ENCODE results near the gene GPC5.
"Not testable (repeated sequence)": the region's sequence is repeated elsewhere in the genome, so short reads cannot be mapped to it uniquely, and the experiment has no call there.

The GPC5 gene

DNA sequence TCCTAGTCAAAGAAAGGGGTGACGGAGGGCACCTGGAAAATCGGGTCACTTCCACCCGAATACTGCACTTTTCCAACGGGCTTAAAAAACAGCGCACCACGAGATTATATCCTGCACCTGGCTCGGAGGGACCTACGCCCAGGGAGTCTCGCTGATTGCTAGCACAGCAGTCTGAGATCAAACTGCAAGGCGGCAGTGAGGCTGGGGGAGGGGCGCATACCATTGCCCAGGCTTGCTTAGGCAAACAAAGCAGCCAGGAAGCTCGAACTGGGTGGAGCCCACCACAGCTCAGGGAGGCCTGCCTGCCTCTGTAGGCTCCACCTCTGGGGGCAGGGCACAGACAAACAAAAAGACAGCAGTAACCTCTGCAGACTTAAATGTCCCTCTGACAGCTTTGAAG lies 1354.3 kb downstream of the GPC5 start:
- DNase-seq (ENCODE audit: low spot score) = not testable (repeated sequence)

GRCh38 chr13:92761710-92762109 lies 1363.3 kb downstream of the GPC5 start:
- no peak for DNase-seq (ENCODE audit: low spot score)

DNA sequence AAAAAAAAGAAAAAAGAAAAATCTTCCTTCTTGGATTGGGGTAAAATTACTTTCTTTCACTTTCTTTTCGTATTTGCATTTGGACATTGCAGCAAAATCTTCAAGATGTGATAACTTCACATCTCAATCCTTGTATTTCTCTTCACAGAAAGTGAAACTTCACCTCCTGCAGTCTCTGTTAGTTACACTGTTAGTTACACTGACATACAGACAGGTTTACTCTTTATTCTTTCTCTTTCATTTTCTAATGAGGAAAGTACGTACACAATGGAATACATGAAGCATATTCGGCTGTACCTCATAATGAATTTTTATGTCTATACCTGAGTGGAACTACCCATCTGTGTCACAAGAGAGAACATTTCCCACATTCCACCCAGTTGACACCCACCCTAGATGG lies 1369.0 kb downstream of the GPC5 start:
- no peak for DNase-seq (ENCODE audit: low spot score)

GRCh38 chr13:92768602-92769001 lies 1370.2 kb downstream of the GPC5 start:
- no peak for DNase-seq (ENCODE audit: low spot score)

GRCh38 chr13:92769046-92769445 lies 1370.6 kb downstream of the GPC5 start:
- DNase-seq (ENCODE audit: low spot score) = no peak

DNA sequence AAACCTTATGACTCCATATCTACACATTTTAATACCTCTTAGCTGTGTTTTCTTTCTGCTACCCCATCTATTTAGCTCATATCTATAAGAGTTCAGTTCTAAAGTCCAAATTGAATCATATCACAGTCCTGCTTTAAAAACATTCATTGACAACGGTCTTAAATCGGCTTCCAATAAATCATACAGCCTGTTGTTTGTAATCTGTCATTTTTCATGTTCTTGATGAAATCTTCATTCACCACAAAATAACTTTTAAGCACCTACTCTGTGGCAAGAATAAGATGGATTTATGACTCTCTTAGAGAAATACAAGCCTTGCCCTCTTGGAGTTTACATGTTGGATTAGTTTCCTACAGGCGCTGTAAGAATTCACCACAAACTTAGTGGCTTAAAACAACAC lies 1377.2 kb downstream of the GPC5 start:
- no peak for DNase-seq (ENCODE audit: low spot score)

- no peak for DNase-seq (ENCODE audit: low spot score)
Observed at GRCh38 chr13:92781965-92782690, 1383.7 kb downstream of the GPC5 start.

- DNase-seq (ENCODE audit: low spot score) = peak; percentile 40
Observed at GRCh38 chr13:92802776-92803175, 1404.4 kb downstream of the GPC5 start.

DNA sequence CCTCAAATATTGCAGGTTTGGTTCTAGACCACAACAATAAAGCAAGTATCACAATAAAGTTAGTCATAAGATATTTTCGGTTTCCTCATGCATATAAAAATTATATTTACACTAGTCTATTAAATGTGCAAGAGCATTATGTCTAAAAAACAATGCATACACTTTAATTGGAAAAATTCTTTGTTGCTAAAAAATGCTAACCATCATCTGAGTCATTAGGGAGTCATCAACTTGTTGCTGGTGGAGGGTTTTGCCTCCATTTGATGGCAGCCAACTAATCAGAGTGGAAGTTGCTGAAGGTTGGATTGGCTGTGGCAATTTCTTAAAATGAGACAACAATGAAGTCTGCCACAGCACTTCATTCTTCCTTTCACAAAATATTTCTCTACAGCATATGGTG lies 1405.9 kb downstream of the GPC5 start:
- peak; percentile 54 for DNase-seq (ENCODE audit: low spot score)

DNA sequence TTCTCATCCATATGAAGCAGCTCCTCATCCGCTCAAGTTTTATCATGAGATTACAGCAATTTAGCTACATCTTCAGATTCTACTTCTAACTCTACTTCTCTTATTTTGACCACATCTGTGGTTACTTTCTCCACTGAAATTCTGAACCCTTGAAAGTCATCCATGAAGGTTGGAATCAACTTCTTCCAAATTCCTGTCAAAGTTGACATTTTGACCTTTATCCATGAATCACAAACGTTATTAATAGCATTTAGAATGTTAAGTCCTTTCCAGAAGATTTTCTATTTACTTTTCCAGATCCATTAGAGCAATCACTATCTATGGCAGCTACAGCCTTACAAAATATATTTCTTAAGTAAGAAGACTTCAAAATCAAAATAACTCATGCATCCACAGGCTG lies 1406.5 kb downstream of the GPC5 start:
- DNase-seq (ENCODE audit: low spot score) = peak; percentile 7

GRCh38 chr13:92805766-92806165 lies 1407.3 kb downstream of the GPC5 start:
- no peak for DNase-seq (ENCODE audit: low spot score)

- DNase-seq (ENCODE audit: low spot score) = peak; percentile 73
Observed at GRCh38 chr13:92806215-92806614, 1407.8 kb downstream of the GPC5 start.

- no peak for DNase-seq (ENCODE audit: low spot score)
Observed at GRCh38 chr13:92807353-92807752, 1408.9 kb downstream of the GPC5 start.

DNA sequence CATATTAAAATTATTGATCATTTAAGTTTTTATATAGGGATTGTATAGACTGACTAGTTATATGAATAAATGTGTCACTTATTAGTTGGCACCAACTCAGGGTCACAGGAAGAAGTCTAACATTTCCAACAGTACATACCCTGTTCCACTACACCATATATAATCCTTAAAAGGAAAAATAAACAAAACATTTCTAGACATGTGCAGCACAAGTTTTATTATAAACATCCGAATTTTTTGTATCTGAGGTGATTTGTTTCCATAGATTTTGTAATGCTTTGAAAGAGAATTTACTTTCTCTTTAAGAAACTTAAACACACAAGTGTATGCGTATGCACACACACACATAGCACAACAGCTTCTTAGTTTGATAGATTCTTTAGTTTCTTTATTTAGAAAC lies 1409.5 kb downstream of the GPC5 start:
- no peak for DNase-seq (ENCODE audit: low spot score)

DNA sequence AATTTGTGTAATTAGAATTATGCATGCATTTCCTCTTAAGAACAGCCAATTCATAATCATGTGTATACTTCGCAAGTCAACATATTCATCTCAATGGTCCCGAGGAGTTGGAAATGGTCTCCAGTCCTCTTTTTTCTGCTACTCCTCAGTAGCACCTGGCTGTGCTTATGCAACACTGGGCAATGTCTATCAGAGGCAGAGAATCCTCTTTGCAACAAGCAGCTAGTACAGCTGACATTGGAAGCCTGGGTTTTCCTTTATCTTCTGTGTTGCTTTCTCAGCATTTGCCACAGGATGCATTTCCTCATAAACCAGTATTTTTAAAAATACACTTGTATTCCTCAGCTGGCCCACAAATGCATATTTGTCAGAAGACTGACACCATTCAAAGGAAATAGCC lies 1422.9 kb downstream of the GPC5 start:
- no peak for DNase-seq (ENCODE audit: low spot score)

- DNase-seq (ENCODE audit: low spot score) = no peak
Observed at GRCh38 chr13:92823059-92823458, 1424.6 kb downstream of the GPC5 start.

DNA sequence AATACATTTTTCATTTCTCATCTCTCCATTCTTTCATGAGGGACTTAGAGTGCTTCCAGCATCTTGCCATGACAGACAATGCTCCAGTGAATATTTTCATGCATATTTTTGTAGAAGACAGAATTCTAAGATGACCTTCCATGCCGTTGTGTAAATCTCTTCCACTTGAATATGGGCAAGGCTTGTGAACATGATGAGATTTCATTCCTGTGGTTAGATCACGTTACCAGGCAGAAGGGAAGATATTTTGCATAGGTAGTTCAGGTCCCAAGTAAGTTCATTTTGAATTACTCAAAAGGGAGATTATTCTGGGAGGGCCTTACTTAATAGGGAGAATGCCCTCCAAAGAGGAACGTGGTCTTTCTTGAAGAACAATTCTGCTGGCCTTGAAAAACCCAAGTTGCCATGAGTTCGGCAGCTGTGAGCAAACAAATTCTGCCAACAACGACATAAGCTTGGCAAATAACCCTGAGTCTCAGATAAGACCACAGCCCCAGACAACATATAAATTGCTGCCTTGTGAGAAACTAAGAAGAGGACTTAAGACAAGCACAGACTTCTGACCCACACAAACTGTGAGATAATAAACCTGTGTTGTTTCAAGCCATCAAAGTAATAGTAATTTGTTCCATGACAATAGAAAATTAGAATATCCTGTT lies 1427.6 kb downstream of the GPC5 start:
- no peak for DNase-seq (ENCODE audit: low spot score)

- no peak for DNase-seq (ENCODE audit: low spot score)
Observed at GRCh38 chr13:92827503-92827902, 1429.1 kb downstream of the GPC5 start.

DNA sequence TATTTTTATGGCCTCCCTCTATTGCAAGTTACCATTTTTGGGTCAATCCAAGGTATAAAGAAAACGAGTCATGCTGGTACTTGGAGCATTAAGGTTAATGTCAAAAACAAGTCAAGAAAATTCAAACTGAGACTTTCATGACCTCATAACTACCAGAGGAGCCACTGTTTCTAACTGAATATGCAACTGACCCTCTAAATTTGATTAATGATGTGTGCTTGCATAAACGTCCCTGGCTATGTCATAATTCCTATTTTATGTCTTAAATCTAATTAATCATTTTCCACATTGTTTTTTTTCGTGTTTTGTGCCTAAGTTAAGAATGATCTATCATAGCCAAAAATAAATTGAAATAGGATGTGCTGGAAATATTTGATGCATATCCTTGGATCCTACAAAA lies 1431.5 kb downstream of the GPC5 start:
- DNase-seq (ENCODE audit: low spot score) = no peak

- no peak for DNase-seq (ENCODE audit: low spot score)
Observed at GRCh38 chr13:92830821-92831220, 1432.4 kb downstream of the GPC5 start.

DNA sequence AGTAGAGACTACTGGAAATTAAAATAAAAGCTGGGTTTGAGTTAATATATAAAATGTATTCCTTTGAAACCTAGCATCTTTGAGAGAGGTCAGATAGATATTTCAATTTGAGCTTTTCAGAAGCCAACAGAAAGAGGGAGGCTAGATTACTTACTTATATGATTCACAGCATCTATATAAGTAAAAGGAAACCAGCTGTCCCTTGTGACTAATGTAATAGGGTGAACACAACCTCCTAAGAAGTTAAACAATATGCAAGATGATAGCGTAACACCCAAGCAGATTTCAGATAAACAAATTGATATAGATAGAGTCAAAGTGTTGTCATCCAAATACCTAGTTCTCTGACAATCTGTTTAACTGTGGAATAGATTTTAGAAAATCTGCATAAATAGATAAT lies 1434.7 kb downstream of the GPC5 start:
- DNase-seq (ENCODE audit: low spot score) = no peak

DNA sequence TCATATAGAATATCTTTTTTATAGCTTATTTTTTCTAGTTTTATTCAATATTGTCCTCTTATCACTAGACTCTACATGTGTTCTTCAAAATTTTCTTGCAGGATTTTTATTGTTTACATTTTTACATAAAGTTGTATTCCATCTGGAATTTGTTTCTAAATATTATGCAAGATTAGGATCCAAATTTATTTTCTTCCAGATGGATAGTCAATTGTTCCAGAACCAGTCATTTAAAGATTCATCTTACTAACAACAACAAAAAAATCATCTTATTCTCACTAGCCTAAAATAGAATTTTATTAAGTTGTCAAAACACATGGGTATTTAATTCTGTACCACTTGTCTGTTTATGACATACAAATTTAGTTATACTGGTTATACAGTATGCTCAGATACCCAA lies 1437.8 kb downstream of the GPC5 start:
- DNase-seq (ENCODE audit: low spot score) = no peak

GRCh38 chr13:92838786-92839185 lies 1440.4 kb downstream of the GPC5 start:
- DNase-seq (ENCODE audit: low spot score) = peak; percentile 97

- DNase-seq (ENCODE audit: low spot score) = peak; percentile 91
Observed at GRCh38 chr13:92842145-92842544, 1443.7 kb downstream of the GPC5 start.

Measured in kidney tubule cell (primary cell).